ENCODE results near the gene ANKRD29.
"Not testable (repeated sequence)": the region's sequence is repeated elsewhere in the genome, so short reads cannot be mapped to it uniquely, and the experiment has no call there.

Gene ANKRD29

DNA sequence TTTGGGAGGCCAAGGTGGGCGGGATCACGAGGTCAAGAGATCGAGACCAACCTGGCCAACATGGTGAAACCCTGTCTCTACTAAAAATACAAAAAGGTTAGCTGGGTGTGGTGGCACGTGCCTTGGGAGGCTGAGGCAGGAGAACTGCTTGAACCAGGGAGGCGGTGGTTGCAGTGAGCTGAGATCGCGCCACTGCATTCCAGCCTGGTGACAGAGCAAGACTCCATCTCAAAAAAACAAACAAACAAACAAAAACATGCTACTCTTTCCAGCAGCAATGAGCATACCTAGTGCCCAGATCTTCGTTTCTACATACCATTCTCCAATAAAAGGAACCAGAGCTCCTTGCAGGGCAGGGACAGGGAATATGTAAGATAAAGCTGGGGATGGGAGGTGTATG, 105.2 kb downstream of the ANKRD29 start:
- not testable (repeated sequence) for DNase-seq (ENCODE audit: low spot score)

- no peak for DNase-seq (ENCODE audit: low spot score)
Measured at GRCh38 chr18:23556145-23556780, 106.4 kb downstream of the ANKRD29 start.

DNA sequence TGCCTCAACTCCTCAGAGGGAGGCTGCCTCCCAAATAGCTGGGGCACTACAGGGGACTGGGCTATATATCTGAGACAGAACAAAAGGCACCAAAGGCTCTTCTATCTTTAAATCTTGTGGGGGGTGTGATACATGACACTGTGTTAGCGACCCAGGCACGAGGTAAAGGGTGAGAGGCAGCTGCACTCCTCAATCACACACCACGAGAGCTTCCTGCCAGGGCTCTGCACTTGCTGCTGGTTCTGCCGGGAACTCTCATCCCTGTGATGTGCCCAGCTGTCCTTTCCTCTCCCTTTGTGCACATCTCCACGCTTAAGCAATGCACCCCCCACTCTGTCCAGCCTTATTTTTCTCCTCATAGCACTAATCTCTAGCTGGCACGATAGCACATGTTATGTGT, 108.8 kb downstream of the ANKRD29 start:
- DNase-seq (ENCODE audit: low spot score), result no peak

DNA sequence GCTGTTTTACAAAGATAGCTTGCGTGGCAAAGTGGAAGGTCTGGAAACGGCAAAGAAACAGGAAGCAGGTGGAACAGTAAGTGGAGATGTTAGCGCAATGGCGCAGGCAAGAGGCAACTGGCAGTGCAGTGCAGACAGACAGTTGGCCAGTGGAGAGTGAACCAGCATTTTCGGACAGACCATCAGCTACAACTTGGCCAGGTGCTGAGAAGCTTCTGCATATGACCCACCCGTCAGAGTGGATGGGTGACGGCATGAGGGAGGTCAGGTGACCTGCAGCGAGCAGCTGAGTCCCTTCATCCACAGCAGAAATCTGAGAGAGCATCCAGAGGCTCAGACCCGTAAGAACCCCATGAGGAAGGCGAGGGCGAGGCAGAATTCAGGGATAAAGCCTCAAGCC, 110.2 kb downstream of the ANKRD29 start:
- no peak for DNase-seq (ENCODE audit: low spot score)

- DNase-seq (ENCODE audit: low spot score), result no peak
Measured at GRCh38 chr18:23551978-23552377, 110.7 kb downstream of the ANKRD29 start.

DNA sequence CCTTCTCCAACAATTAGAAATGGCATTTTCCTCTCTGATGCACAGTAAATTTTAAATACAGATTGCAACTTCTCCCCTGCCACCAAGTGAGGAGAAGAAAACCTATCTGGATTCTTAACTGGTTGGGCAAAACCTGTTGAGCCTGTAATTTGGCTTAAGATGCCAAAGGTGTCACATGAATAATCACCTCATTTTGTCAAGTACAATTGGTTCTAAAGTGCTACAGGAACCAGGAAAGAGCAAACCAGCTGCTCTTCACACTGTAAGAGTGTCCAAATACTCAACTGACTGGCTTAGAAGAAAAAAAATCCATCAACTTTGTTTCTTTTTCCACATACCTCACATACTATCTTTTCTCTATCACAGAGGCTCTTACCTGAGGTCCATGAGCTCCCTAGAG, 111.8 kb downstream of the ANKRD29 start:
- DNase-seq (ENCODE audit: low spot score), result no peak
